HG03432 (cell line): ENCODE results near the gene RILP.

Experiments used
- ATAC-seq: cut with Tn5 transposase; IDR thresholded peaks from one replicate; pipeline ENCODE4 v1.9.1; 2021; ENCODE audit warnings: mild to moderate bottlenecking, moderate library complexity; ENCODE audit not compliant: unreplicated experiment

Gene RILP

GRCh38 chr17:1605681-1606351, 43.9 kb downstream of the RILP start:
- ATAC-seq: no peak

GRCh38 chr17:1604831-1605528, 44.7 kb downstream of the RILP start:
- ATAC-seq: no peak

- ATAC-seq: no peak
Measured at GRCh38 chr17:1601571-1601970, 48.1 kb downstream of the RILP start.

GRCh38 chr17:1598399-1599095, 51.1 kb downstream of the RILP start:
- ATAC-seq: no peak

DNA sequence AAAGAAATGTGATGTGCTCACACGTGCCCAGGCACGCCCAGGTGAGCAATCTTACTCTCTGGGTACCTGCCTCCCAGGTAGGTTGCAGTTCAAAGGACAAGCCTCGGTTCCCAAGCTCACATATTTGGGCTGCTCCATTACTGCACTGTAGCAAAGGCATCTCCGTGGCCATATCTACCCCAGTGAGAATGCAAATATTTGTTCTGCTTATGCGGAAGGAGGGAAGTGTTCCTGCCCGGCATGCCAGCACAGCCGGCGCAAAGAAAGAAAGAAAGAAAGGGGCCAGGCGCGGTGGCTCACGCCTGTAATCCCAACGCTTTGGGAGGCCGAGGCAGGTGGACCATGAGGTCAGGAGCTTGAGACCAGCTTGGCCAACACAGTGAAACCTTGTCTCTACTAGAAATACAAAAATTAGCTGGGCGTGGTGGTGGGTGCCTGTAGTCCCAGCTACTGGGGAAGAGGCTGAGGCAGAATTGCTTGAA, 51.8 kb downstream of the RILP start:
- ATAC-seq: no peak
